Gastrocnemius medialis (tissue), 4 donors: ENCODE data around the gene STAT5B.

Experiments used
- POLR2A ChIP-seq, 2 donors: fragments of 450-650 bp; IDR thresholded peaks; one replicate each; pipeline ENCODE4 v1.6.1; 2017; ENCODE audit warnings: antibody characterized with exemption in 2 of 2, mild to moderate bottlenecking in 2 of 2, moderate library complexity in 2 of 2
- TF ChIP-seq, protein P1 (sequence below), 5 experiments: fragments of 450-650 bp in 3 of 5; fragments of 200-600 bp in 2 of 5; sonication (generic) in 2 of 5; IDR thresholded peaks in 4 of 5; conservative IDR thresholded peaks in 1 of 5; 1 replicate in 4 of 5; 2 replicates in 1 of 5; pipeline ENCODE4 v1.5.1; 2016 to 2019; ENCODE audit warnings: antibody characterized with exemption in 5 of 5, mild to moderate bottlenecking in 3 of 5, moderate library complexity in 3 of 5

DNA sequence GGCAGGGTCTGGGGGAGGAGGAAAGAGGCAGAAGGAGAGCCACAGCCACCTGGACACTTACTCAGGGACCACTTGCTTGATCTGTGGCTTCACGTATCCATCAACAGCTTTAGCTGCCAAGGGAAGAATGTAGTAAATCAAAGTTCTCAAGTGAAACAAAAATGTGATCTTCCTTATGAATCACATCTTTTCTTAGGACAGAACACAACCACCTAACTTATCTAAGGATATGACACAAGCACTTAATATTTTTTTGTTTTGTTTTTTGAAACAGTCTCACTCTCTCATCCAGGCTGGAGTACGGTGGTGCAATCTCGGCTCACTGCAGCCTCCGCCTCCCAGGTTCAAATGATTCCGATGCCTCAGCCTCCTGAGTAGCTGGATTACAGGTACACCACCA, 73.5 kb downstream of the STAT5B start:
- TF ChIP-seq, protein P1, sequence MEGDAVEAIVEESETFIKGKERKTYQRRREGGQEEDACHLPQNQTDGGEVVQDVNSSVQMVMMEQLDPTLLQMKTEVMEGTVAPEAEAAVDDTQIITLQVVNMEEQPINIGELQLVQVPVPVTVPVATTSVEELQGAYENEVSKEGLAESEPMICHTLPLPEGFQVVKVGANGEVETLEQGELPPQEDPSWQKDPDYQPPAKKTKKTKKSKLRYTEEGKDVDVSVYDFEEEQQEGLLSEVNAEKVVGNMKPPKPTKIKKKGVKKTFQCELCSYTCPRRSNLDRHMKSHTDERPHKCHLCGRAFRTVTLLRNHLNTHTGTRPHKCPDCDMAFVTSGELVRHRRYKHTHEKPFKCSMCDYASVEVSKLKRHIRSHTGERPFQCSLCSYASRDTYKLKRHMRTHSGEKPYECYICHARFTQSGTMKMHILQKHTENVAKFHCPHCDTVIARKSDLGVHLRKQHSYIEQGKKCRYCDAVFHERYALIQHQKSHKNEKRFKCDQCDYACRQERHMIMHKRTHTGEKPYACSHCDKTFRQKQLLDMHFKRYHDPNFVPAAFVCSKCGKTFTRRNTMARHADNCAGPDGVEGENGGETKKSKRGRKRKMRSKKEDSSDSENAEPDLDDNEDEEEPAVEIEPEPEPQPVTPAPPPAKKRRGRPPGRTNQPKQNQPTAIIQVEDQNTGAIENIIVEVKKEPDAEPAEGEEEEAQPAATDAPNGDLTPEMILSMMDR (IDR thresholded peaks at IDR 0.05 in 4 of 5, conservative IDR thresholded peaks at IDR 0.05 in 1 of 5), result no peak
- no peak for TF ChIP-seq POLR2A (IDR thresholded peaks at IDR 0.05)
